GM12878 (cell line): ENCODE data around the gene SEZ6L2. TPM values are rescaled to one million over a fixed set of nuclear protein-coding genes. Genes with fewer than 3 reads are reported as not detected.

Experiments used
- ATAC-seq: fragments of 200-7000 bp; cut with Tn5 transposase; 3 replicates; pipeline ENCODE4 v1.9.1; 2020; ENCODE audit warnings: mild to moderate bottlenecking, moderate library complexity
- BruUV-seq: library from RNA; stranded (reverse); fragments of 400-500 nt; replicated peaks from 2 replicates; lab custom pipeline; 2021; lab: Mats Ljungman, UMichigan
- CTCF ChIA-PET: fragments of 300-600 bp; sonication (Branson Sonifier 250); formaldehyde crosslinking; extraction: SDS; loops from one replicate; lab custom pipeline; 2021; ENCODE audit warnings: inconsistent platforms; lab: Yijun Ruan, JAX
- POLR2A ChIA-PET: fragments of 350-600 bp; formaldehyde crosslinking; extraction: SDS; loops from one replicate; lab custom pipeline; 2021; ENCODE audit warnings: inconsistent platforms; lab: Charles Lee
- RAD21 ChIA-PET: fragments of 300-600 bp; sonication (Branson Sonifier 250); formaldehyde crosslinking; loops from one replicate; lab custom pipeline; 2023; ENCODE audit warnings: antibody characterized with exemption; ENCODE audit not compliant: unreplicated experiment; lab: Charles Lee
- SMC1A ChIA-PET: fragments of 300-600 bp; sonication (Branson Sonifier 250); formaldehyde crosslinking; loops from one replicate; lab custom pipeline; 2023; ENCODE audit not compliant: unreplicated experiment, uncharacterized antibody; lab: Charles Lee
- DNase-seq: peaks from one replicate; pipeline ENCODE4 v3.0.0-alpha.2; 2011; ENCODE audit warnings: low read depth, low spot score
- FAIRE-seq: peaks from 3 replicates; lab custom pipeline; 2011; peaks lifted over from hg19 to GRCh38; lab: Jason Lieb, UNC
- H2AFZ ChIP-seq: 2 replicates; pipeline ENCODE4 v1.6.0; 2011; ENCODE audit warnings: low read depth, low read length, control low read depth; ENCODE audit not compliant: control insufficient read depth
- H3K27ac ChIP-seq: 2 replicates; pipeline ENCODE4 v1.5.1; 2011; ENCODE audit warnings: control low read depth; ENCODE audit not compliant: control insufficient read depth, insufficient read depth
- H3K27me3 ChIP-seq, 2 experiments: replicated peaks in 1 of 2; 2 replicates each; pipeline versions ENCODE4 v1.6.0 to v1.6.1; 2011; ENCODE audit warnings: low read length in 1 of 2; ENCODE audit not compliant: control insufficient read depth in 2 of 2, insufficient read depth in 2 of 2
- H3K36me3 ChIP-seq, 2 experiments: 2 replicates each; pipeline ENCODE4 v1.5.1; 2011; ENCODE audit warnings: low read length in 1 of 2; ENCODE audit not compliant: control insufficient read depth in 2 of 2, insufficient read depth in 2 of 2
- H3K4me1 ChIP-seq: 2 replicates; pipeline ENCODE4 v1.6.1; 2011; ENCODE audit warnings: mild to moderate bottlenecking, low read length, moderate library complexity, mixed read lengths; ENCODE audit not compliant: control insufficient read depth, insufficient read depth
- H3K4me2 ChIP-seq: 2 replicates; pipeline ENCODE4 v1.6.0; 2011; ENCODE audit warnings: control low read depth; ENCODE audit not compliant: control insufficient read depth, insufficient read depth
- H3K4me3 ChIP-seq: fragments of 200-600 bp; sonication (generic); 2 replicates; pipeline ENCODE4 v1.5.1; 2016
- H3K79me2 ChIP-seq: 2 replicates; pipeline ENCODE4 v1.6.0; 2011; ENCODE audit warnings: low read length; ENCODE audit not compliant: control insufficient read depth, insufficient read depth
- H3K9ac ChIP-seq: 2 replicates; pipeline ENCODE4 v1.8.0; 2011; ENCODE audit warnings: low read length, control low read depth, mixed read lengths; ENCODE audit not compliant: control insufficient read depth, insufficient read depth
- H3K9me3 ChIP-seq: replicated peaks from 3 replicates; pipeline ENCODE4 v1.5.1; 2011; ENCODE audit warnings: mild to moderate bottlenecking, low read length; ENCODE audit not compliant: control insufficient read depth, insufficient read depth
- H4K20me1 ChIP-seq: 2 replicates; pipeline ENCODE4 v1.6.0; 2011; ENCODE audit not compliant: control insufficient read depth, insufficient read depth
- CBX5 ChIP-seq: sonication (generic); IDR thresholded peaks from 2 replicates; pipeline ENCODE4 v1.6.1; 2016; ENCODE audit warnings: low read depth, moderate library complexity, mild to moderate bottlenecking, inconsistent platforms
- HDAC6 ChIP-seq: fragments of 200-600 bp; sonication (generic); IDR thresholded peaks from one replicate; pipeline ENCODE4 v1.8.0; 2017; ENCODE audit warnings: antibody characterized with exemption; ENCODE audit not compliant: unreplicated experiment
- IKZF2 ChIP-seq, 2 experiments: fragments of 450-650 bp; IDR thresholded peaks; 2 replicates each; pipeline ENCODE4 v1.6.1; 2017; ENCODE audit warnings: mild to moderate bottlenecking in 2 of 2, moderate library complexity in 2 of 2
- JUNB ChIP-seq: IDR thresholded peaks from 2 replicates; pipeline ENCODE4 v1.6.1; 2016; ENCODE audit warnings: antibody characterized with exemption, mild to moderate bottlenecking
- NR2C1 ChIP-seq: fragments of 450-650 bp; IDR thresholded peaks from 2 replicates; pipeline ENCODE4 v1.6.1; 2017; ENCODE audit warnings: antibody characterized with exemption, mild to moderate bottlenecking, moderate library complexity
- PAX5 ChIP-seq: IDR thresholded peaks from 2 replicates; pipeline ENCODE4 v1.6.1; 2011; ENCODE audit warnings: low read depth, low read length, borderline replicate concordance
- RELA ChIP-seq: fragments of 450-650 bp; IDR thresholded peaks from 2 replicates; pipeline ENCODE4 v1.8.0; 2014; ENCODE audit warnings: borderline replicate concordance; ENCODE audit not compliant: partially characterized antibody
- SIX5 ChIP-seq: IDR thresholded peaks from 2 replicates; pipeline ENCODE4 v1.6.1; 2011; ENCODE audit warnings: mild to moderate bottlenecking, low read depth, low read length, moderate library complexity; ENCODE audit not compliant: severe bottlenecking
- SREBF2 ChIP-seq: IDR thresholded peaks from 2 replicates; pipeline ENCODE4 v1.6.1; 2012; ENCODE audit warnings: mild to moderate bottlenecking, low read length
- TCF3 ChIP-seq: IDR thresholded peaks from 2 replicates; pipeline ENCODE4 v1.6.1; 2012; ENCODE audit warnings: low read depth, mild to moderate bottlenecking, low read length, borderline replicate concordance; ENCODE audit not compliant: insufficient read depth
- WGBS: methylation state at CpG from one replicate; pipeline ENCODE4 v1.1.6; 2016; ENCODE audit warnings: low lambda C conversion rate; ENCODE audit not compliant: insufficient replicate concordance, insufficient coverage; ENCODE audit errors: missing lambda C conversion rate; 5-methylcytosine and 5-hydroxymethylcytosine counted together
- in situ Hi-C: fragments of 300-500 bp; cut with MboI; formaldehyde crosslinking; loops from 9 replicates; pipeline ENCODE4 v1.14.3; 2018; ENCODE audit warnings: mixed read lengths
- intact Hi-C: fragments of 100-400 bp; cut with micrococcal nuclease; formaldehyde crosslinking; loops from one replicate; pipeline ENCODE4 v1.14.2; 2022; ENCODE audit not compliant: unreplicated experiment
- polyA plus RNA-seq, 11 experiments: library from polyadenylated mRNA; depleted of rRNA in 4 of 11; unstranded in 6 of 11; stranded (reverse) in 5 of 11; fragments of >200 nt; fragmentation: Nextera tagmentation in 4 of 11; fragmentation: Illumina TruSeq in 1 of 11; extraction: Ambion mirVana in 4 of 11; extraction: Trizol in 1 of 11; gene quantifications; 1 replicate in 1 of 11; 2 replicates in 10 of 11; pipeline versions ENCODE4 v1.2.1 to v1.2.3, GENCODE V29; 2011 to 2016; ENCODE audit warnings: inconsistent platforms in 2 of 11, missing spikeins in 2 of 11, low read depth in 1 of 11
- total RNA-seq, 4 experiments: library from RNA; depleted of rRNA in 3 of 4; stranded (reverse); fragments of >200 nt in 3 of 4; fragmentation: Illumina TruSeq in 1 of 4; extraction: Trizol in 1 of 4; gene quantifications; 2 replicates each; pipeline versions ENCODE4 v1.2.1 to v1.2.3, GENCODE V29; 2013 to 2021
- TF ChIP-seq, protein P1 (sequence below): IDR thresholded peaks from 2 replicates; pipeline ENCODE4 v1.6.1; 2012; ENCODE audit warnings: low read depth, low read length, improper control_type of control experiment
- TF ChIP-seq, protein P2 (sequence below): fragments of 450-650 bp; IDR thresholded peaks from 2 replicates; pipeline ENCODE4 v1.6.1; 2017; ENCODE audit warnings: mild to moderate bottlenecking, moderate library complexity

The SEZ6L2 gene
- total and polyA plus RNA-seq, 10 of the 15 experiments (the other 5 are each of a cell fraction or from before 2014, with no cell fraction given), result 0.06 to 0.49 TPM; not detected in 8

DNA sequence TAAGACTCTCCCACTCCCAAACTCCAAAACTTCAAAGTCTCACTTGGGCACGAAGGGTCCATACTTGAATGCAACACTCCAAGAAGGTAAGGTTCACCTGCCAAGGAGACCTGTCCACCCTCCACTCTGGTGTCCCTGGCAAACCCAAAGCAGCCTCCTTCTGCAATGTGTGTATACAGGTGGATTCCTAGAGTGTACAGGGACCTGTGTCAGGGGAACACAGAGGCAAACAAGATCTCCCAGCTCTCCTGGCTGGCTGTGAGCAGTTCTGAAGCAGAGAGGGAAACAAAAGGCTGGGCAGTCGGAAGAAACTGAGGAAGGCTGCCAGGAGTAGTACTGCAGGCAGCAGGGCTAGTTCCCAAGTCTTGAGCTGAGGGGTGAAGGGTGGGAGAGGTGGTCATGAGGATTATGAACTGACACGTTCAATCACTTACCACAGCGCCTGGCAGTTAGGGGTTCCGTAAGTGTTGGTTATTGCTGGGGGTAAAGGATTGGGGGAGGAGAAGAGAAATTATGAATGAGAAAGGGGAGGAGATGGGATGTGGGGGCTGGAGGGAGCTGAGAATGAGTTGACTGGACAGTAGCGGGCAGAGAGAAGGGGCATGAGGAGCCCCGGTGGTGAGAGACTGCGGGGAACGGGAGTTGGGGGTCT, 25.9 kb upstream of the SEZ6L2 start:
- H3K36me3 ChIP-seq, result peaks cover 0 to 9% of the 10 kb centered on the region in 2 experiments; a peak in 3 of 4 replicates
- ATAC-seq (no peak; the same call in 2 of the 3 replicates), FAIRE-seq (peak; percentile 88), DNase-seq (no peak)
- peak overlapping the region; percentile 95 for H3K9ac ChIP-seq
- no peaks in the 10 kb centered on the region for H4K20me1 ChIP-seq
- ChIA-PET RAD21 (interaction anchor here (0.5 to 1.8 kb wide), 4 partner anchors 48 to 688 kb away, joined by 3 to 9 read pairs (median 4); partner anchors contain the start of gene TAOK2), POLR2A (interaction anchor here (0.6 to 2.7 kb wide), 10 partner anchors 8 to 838 kb away, joined by 3 to 15 read pairs (median 5); partner anchors contain the start of genes HIRIP3, INO80E, TAOK2 and TMEM219), CTCF (interaction anchor here (1.5 kb wide), 2 partner anchors 47 to 107 kb away, joined by 3 to 11 read pairs; no protein-coding TSS in a partner anchor), SMC1A (interaction anchor here (1.1 to 1.7 kb wide), 2 partner anchors 8 to 249 kb away, joined by 3 to 5 read pairs; no protein-coding TSS in a partner anchor)
- peak overlapping the region; percentile 91 for H3K27ac ChIP-seq
- peak overlapping the region; percentile 97 for H3K4me3 ChIP-seq
- no peaks in the 10 kb centered on the region for H3K9me3 ChIP-seq
- H3K4me2 ChIP-seq, result peak overlapping the region; percentile 94
- intact Hi-C loops (loop anchor here (5.0 to 10.0 kb wide), 2 partner anchors 37 to 60 kb away; partner anchors contain the start of genes CDIPT and TMEM219), in situ Hi-C loops (no loop called here)
- peak overlapping the region; percentile 99 for H2AFZ ChIP-seq
- H3K27me3 ChIP-seq, result no peaks in the 10 kb centered on the region
- no TSS peak for BruUV-seq
- TF ChIP-seq NR2C1 (no peak), IKZF2 (IDR thresholded peaks at IDR 0.05) (no peak), RELA (no peak), CBX5 (no peak), TCF3 (no peak), SREBF2 (no peak), HDAC6 (no peak), PAX5 (no peak), SIX5 (no peak), JUNB (no peak)
- TF ChIP-seq, protein P1, sequence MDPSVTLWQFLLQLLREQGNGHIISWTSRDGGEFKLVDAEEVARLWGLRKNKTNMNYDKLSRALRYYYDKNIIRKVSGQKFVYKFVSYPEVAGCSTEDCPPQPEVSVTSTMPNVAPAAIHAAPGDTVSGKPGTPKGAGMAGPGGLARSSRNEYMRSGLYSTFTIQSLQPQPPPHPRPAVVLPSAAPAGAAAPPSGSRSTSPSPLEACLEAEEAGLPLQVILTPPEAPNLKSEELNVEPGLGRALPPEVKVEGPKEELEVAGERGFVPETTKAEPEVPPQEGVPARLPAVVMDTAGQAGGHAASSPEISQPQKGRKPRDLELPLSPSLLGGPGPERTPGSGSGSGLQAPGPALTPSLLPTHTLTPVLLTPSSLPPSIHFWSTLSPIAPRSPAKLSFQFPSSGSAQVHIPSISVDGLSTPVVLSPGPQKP, result no peak
- TF ChIP-seq, protein P2, sequence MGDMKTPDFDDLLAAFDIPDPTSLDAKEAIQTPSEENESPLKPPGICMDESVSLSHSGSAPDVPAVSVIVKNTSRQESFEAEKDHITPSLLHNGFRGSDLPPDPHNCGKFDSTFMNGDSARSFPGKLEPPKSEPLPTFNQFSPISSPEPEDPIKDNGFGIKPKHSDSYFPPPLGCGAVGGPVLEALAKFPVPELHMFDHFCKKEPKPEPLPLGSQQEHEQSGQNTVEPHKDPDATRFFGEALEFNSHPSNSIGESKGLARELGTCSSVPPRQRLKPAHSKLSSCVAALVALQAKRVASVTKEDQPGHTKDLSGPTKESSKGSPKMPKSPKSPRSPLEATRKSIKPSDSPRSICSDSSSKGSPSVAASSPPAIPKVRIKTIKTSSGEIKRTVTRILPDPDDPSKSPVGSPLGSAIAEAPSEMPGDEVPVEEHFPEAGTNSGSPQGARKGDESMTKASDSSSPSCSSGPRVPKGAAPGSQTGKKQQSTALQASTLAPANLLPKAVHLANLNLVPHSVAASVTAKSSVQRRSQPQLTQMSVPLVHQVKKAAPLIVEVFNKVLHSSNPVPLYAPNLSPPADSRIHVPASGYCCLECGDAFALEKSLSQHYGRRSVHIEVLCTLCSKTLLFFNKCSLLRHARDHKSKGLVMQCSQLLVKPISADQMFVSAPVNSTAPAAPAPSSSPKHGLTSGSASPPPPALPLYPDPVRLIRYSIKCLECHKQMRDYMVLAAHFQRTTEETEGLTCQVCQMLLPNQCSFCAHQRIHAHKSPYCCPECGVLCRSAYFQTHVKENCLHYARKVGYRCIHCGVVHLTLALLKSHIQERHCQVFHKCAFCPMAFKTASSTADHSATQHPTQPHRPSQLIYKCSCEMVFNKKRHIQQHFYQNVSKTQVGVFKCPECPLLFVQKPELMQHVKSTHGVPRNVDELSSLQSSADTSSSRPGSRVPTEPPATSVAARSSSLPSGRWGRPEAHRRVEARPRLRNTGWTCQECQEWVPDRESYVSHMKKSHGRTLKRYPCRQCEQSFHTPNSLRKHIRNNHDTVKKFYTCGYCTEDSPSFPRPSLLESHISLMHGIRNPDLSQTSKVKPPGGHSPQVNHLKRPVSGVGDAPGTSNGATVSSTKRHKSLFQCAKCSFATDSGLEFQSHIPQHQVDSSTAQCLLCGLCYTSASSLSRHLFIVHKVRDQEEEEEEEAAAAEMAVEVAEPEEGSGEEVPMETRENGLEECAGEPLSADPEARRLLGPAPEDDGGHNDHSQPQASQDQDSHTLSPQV, result no peak
- peaks cover 13% of the 10 kb centered on the region for H3K79me2 ChIP-seq
- 4% methylated on average over 7 of the region's 9 CpGs for WGBS
- H3K4me1 ChIP-seq, result peaks cover 11% of the 10 kb centered on the region
